Retinal pigment epithelial cell (primary cell): ENCODE measurements around the gene NBPF26.
"Not testable (repeated sequence)": the region's sequence is repeated elsewhere in the genome, so short reads cannot be mapped to it uniquely, and the experiment has no call there.

Experiments used
- DNase-seq: peaks from one replicate; pipeline ENCODE4 v3.0.0-alpha.2; 2010; ENCODE audit warnings: low read depth
- H3K4me3 ChIP-seq: 2 replicates; pipeline ENCODE4 v1.5.1; 2011; ENCODE audit warnings: mild to moderate bottlenecking, low read length, control low read depth, moderate library complexity
- CTCF ChIP-seq: conservative IDR thresholded peaks from 2 replicates; pipeline ENCODE4 v1.5.1; 2011; ENCODE audit warnings: low read depth, low read length, control low read depth, inconsistent platforms

The NBPF26 gene

GRCh38 chr1:120844186-120844944 is 120.6 kb downstream of the NBPF26 start:
- H3K4me3 ChIP-seq, result peak overlapping the region; percentile 43
- not testable (repeated sequence) for DNase-seq
- TF ChIP-seq CTCF, result peak; percentile 25

- DNase-seq, result not testable (repeated sequence)
- peak overlapping the region; percentile 43 for H3K4me3 ChIP-seq
These were observed 121.2 kb downstream of the NBPF26 start for GRCh38 chr1:120844945-120845330.

- H3K4me3 ChIP-seq, DNase-seq: not testable (repeated sequence)
These were observed 125.9 kb downstream of the NBPF26 start for GRCh38 chr1:120849400-120850286.

DNA sequence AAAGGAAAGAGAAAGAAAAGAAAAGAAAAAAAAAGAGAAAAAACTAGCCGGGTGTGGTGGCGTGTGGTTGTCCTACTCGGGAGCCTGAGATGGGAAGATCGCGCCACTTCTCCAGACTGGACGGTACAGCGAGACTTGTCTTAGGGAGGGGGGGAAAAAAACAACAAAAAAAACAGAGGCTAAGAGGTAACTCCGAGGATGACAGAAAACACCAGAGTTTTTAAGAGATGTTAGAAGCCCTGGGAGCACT is 126.5 kb downstream of the NBPF26 start:
- peak overlapping the region; percentile 23 for H3K4me3 ChIP-seq
- DNase-seq, result not testable (repeated sequence)

DNA sequence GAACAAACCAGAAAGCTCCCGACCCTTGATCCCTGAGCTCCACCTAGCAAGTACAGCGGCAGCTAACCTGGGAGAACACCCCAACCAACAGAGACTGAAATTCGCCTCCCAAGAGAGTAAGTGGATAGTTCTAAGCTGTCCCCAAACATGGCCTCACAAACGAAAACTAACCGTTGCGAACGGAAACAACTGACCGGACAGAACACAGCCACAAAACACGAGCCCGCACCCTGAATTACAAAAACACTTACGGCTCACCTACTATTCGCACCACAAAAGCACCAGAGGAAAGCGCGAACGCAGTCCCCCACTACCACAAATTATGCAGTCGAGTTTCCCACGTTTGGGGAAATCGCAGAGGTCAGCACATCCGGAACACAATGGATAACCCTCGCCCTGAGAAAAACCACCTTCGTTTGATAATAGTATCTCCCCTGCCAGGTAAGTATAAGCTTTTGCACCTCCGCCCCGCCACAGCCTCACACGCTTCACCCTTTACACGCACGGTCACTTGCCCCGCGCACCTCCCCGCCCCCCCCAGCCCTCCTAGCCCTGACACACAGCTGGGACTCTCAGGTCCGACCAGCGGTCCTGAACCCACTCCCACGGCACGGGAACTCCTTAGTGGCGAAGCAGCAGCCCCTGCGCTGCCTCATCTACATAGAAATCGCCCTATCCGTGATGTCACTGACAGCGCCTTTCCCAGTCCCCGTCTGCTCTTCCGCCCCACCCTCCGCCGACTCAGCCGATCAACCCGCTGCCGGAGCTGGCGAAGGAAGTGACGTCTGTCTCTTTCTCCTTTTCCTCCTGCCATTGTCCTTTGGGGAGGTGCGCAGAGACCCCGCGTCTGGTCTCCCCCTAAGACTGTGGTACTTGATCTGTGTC is 127.0 kb downstream of the NBPF26 start:
- H3K4me3 ChIP-seq, result peak overlapping the region; percentile 36
- peak; percentile 95 for DNase-seq

DNA sequence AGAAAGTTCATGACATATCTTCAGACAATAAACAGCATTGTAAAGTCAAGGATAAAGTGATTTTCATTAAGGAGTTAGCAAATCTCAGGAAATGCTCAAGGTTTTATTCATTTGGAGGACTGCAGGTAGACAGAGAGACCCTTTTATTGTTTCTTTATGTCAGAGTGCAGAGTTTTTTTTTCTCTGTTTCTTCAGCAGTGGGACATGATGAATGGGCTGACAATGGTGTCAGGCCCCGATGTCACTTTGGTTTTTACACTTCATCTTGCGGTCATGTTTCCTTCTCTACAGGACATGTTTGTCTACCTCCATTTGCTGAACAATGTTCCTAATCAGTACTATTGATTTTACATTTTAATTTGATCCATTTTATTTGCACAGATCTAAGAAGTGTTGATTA is 134.4 kb downstream of the NBPF26 start:
- not testable (repeated sequence) for DNase-seq, H3K4me3 ChIP-seq

- not testable (repeated sequence) for DNase-seq
These were observed 136.0 kb downstream of the NBPF26 start for GRCh38 chr1:120859615-120860234.

DNA sequence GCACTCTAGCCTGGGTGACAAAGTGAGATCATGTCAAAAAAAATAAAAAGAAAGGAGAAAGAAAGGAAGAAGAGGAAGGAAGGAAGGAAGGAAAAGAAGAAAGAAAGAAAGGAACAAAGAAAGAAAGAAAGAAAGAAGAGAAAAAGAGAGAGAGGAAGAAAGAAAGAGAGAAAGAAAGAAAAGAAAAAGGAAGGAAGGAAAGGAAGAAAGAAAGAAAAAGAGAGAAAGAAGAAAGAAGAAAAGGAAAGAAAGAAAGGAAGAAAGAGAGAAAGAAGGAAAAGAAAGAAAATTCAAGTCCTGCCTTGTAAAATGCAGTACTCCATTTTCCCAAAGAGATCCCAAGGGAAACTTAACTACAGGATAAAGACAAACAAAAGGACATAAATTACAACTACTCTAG is 154.5 kb downstream of the NBPF26 start:
- DNase-seq, H3K4me3 ChIP-seq: not testable (repeated sequence)

More at GRCh38 chr1:120859615-120860234, 136.0 kb downstream of the NBPF26 start:
- H3K4me3 ChIP-seq, result not testable (repeated sequence)

DNA sequence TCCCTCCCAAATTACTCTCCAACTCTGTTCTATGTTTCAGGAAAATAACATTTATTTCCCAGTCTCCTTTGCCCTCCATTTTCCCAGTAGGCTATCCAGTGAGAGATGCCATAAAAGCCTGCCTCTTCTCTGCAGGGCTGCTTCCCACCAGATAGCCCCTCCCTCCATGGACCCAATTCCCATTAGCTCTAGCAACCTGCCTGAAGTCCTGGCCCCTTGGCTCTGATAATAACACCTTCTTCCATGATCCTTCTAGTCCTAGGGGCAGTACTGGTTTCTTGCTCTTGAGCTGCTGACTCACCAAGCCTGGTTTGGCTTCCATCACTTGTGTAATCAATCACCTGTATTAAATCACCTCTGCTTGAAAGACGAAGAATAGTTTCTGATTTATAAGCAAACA is 156.3 kb downstream of the NBPF26 start:
- H3K4me3 ChIP-seq, DNase-seq: not testable (repeated sequence)

DNA sequence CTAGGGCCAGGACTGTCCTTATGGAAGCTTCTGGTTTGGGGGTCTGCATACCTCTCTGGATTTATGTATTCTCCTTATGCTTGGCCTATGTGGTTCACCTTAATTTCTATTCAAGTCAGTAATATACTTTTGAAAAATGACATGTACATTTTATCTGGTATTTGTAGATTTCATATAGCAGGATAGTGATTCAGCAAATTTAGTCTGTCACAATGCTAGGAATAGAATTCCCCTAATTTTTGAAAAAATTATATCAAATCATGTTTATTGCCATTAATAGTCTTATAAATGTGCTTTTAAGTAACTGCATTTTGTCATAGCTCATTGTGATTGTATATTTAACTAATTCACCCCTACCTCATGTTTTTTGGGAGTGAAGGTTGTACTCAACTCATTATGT is 158.2 kb downstream of the NBPF26 start:
- H3K4me3 ChIP-seq, DNase-seq: not testable (repeated sequence)
